SH-SY5Y (cell line): Measurements from ENCODE around the gene MDFI.

ENCODE experiments used
- GATA2 ChIP-seq: IDR thresholded peaks from 2 replicates; pipeline ENCODE4 v1.6.1; 2011; ENCODE audit warnings: mild to moderate bottlenecking, low read depth, low read length
- GATA3 ChIP-seq: IDR thresholded peaks from 2 replicates; pipeline ENCODE4 v1.6.1; 2011; ENCODE audit warnings: low read depth, mild to moderate bottlenecking, low read length, moderate library complexity

DNA sequence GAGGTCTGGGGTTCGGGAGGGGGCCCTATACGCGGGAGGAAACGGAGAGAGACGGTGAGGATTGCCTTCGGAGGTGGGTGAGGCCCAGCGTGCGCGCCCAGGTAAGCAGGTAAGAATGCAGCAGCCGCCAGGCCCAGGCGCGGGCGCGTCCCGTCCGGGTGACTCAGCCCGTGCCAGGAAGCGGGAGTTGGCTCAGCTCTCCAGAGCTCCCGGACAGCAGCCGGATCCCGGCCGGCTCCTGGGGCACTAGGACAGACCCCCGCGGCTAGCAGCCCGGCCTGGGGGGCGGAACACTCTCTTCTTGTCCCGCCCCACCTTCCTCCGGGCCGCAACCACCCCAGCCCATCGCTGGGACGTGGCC is 1.5 kb upstream of the MDFI start:
- TF ChIP-seq GATA2 (no peak), GATA3 (no peak)
